Left cardiac atrium (tissue), 4 donors: ENCODE measurements around the gene KRTAP10-6. TPM values are rescaled to one million over a fixed set of nuclear protein-coding genes. Genes with fewer than 3 reads are reported as not detected.
A peak's percentile ranks its signal among the peaks of the same experiment; 100 is the strongest.
"Not testable (repeated sequence)": the region's sequence is repeated elsewhere in the genome, so short reads cannot be mapped to it uniquely, and the experiment has no call there.

ENCODE experiments used
- ATAC-seq, 2 donors: fragments of 200-7000 bp; cut with Tn5 transposase; one replicate each; pipeline ENCODE4 v1.9.1; 2020; ENCODE audit warnings: mild to moderate bottlenecking in 2 of 2, moderate library complexity in 2 of 2
- DNase-seq: peaks from one replicate; pipeline ENCODE4 v3.0.0-alpha.2; 2020
- intact Hi-C, 2 donors: fragments of 100-400 bp; cut with DNase I; formaldehyde crosslinking; loops; one replicate each; pipeline versions ENCODE4 v1.14.1 to v1.15.1; 2022 to 2023
- total RNA-seq, 2 donors: library from RNA; stranded (reverse); fragmentation: NEBNext Ultra II Directional; extraction: Animal tissue kit (Norgen Biotek cat#: 25700); gene quantifications; one replicate each; pipeline ENCODE4 v1.2.1, GENCODE V29; 2021
- donor health status: DM: no; HTN: yes; CAD: no.
- donor health status: DM: no; HTN: yes; CAD: no; lungs with severe emphysema.
- donor health status: DM: yes; HTN: yes; CAD: no.
- donor health status: Dilated cardiomyopathy.

The KRTAP10-6 gene
- total RNA-seq, 2 donors from 2014 or later: not detected

GRCh38 chr21:44601596-44602462 lies 9.5 kb upstream of the KRTAP10-6 start:
- ATAC-seq (no peak), DNase-seq (no peak)
- intact Hi-C loops: no loop called here

- intact Hi-C loops, DNase-seq, ATAC-seq: not testable (repeated sequence)
Observed at GRCh38 chr21:44601091-44601490, 8.8 kb upstream of the KRTAP10-6 start.

- not testable (repeated sequence) for DNase-seq
Observed at GRCh38 chr21:44600118-44600978, 8.0 kb upstream of the KRTAP10-6 start, which contains the start of gene KRTAP10-7. TSS of gene KRTAP10-7 (plus strand) at chr21:44600597. CDS start at chr21:44600622, 25 bp downstream.

GRCh38 chr21:44599264-44600029 lies 7.1 kb upstream of the KRTAP10-6 start:
- intact Hi-C loops: no loop called here
- ATAC-seq: no peak
- DNase-seq: no peak

More at GRCh38 chr21:44600118-44600978, 8.0 kb upstream of the KRTAP10-6 start, which contains the start of gene KRTAP10-7:
- ATAC-seq, intact Hi-C loops: not testable (repeated sequence)

- DNase-seq: no peak
- intact Hi-C loops: no loop called here
- no peak for ATAC-seq
Observed at GRCh38 chr21:44598061-44598460, 5.8 kb upstream of the KRTAP10-6 start.

- DNase-seq: no peak
- intact Hi-C loops: no loop called here
Observed at GRCh38 chr21:44596068-44596725, 3.9 kb upstream of the KRTAP10-6 start.

GRCh38 chr21:44595524-44595923 lies 3.2 kb upstream of the KRTAP10-6 start:
- DNase-seq (no peak), ATAC-seq (no peak)
- intact Hi-C loops: no loop called here

More at GRCh38 chr21:44596068-44596725, 3.9 kb upstream of the KRTAP10-6 start:
- ATAC-seq: no peak

GRCh38 chr21:44594406-44594916 lies 2.2 kb upstream of the KRTAP10-6 start:
- DNase-seq: no peak
- intact Hi-C loops: no loop called here
- no peak for ATAC-seq

- ATAC-seq (peak; percentile 18 to 45), DNase-seq (no peak)
- intact Hi-C loops: no loop called here
Observed at GRCh38 chr21:44593598-44594405, 1.5 kb upstream of the KRTAP10-6 start.

GRCh38 chr21:44591801-44592130 lies 539 bp downstream of the KRTAP10-6 start:
- intact Hi-C loops, DNase-seq: not testable (repeated sequence)
- ATAC-seq: peak in 1 of 2 donors; percentile 22

GRCh38 chr21:44590897-44591800 lies 1.2 kb downstream of the KRTAP10-6 start:
- ATAC-seq, intact Hi-C loops, DNase-seq: not testable (repeated sequence)

- DNase-seq: no peak
- intact Hi-C loops: no loop called here
- ATAC-seq: no peak
Observed at GRCh38 chr21:44590311-44590721, 2.0 kb downstream of the KRTAP10-6 start.

- ATAC-seq: no peak
- no peak for DNase-seq
- intact Hi-C loops: no loop called here
Observed at GRCh38 chr21:44589586-44590305, 2.6 kb downstream of the KRTAP10-6 start.

- no peak for DNase-seq
- ATAC-seq: no peak
- intact Hi-C loops: no loop called here
Observed at GRCh38 chr21:44589094-44589493, 3.2 kb downstream of the KRTAP10-6 start.

- intact Hi-C loops: no loop called here
Observed at GRCh38 chr21:44585892-44586291, 6.4 kb downstream of the KRTAP10-6 start.

GRCh38 chr21:44583800-44584147 lies 8.5 kb downstream of the KRTAP10-6 start:
- intact Hi-C loops: no loop called here
- ATAC-seq: no peak
- no peak for DNase-seq

More at GRCh38 chr21:44585892-44586291, 6.4 kb downstream of the KRTAP10-6 start:
- no peak for ATAC-seq
- DNase-seq: no peak
